GM12878 (cell line): ENCODE measurements around the gene SHROOM2. TPM values are rescaled to one million over a fixed set of nuclear protein-coding genes. Genes with fewer than 3 reads are reported as not detected.

ENCODE experiments used
- ATAC-seq: fragments of 200-7000 bp; cut with Tn5 transposase; 3 replicates; pipeline ENCODE4 v1.9.1; 2020; ENCODE audit warnings: mild to moderate bottlenecking, moderate library complexity
- BruUV-seq: library from RNA; stranded (reverse); fragments of 400-500 nt; replicated peaks from 2 replicates; lab custom pipeline; 2021; lab: Mats Ljungman, UMichigan
- CTCF ChIA-PET: fragments of 300-600 bp; sonication (Branson Sonifier 250); formaldehyde crosslinking; extraction: SDS; loops from one replicate; lab custom pipeline; 2021; ENCODE audit warnings: inconsistent platforms; lab: Yijun Ruan, JAX
- POLR2A ChIA-PET: fragments of 350-600 bp; formaldehyde crosslinking; extraction: SDS; loops from one replicate; lab custom pipeline; 2021; ENCODE audit warnings: inconsistent platforms; lab: Charles Lee
- RAD21 ChIA-PET: fragments of 300-600 bp; sonication (Branson Sonifier 250); formaldehyde crosslinking; loops from one replicate; lab custom pipeline; 2023; ENCODE audit warnings: antibody characterized with exemption; ENCODE audit not compliant: unreplicated experiment; lab: Charles Lee
- SMC1A ChIA-PET: fragments of 300-600 bp; sonication (Branson Sonifier 250); formaldehyde crosslinking; loops from one replicate; lab custom pipeline; 2023; ENCODE audit not compliant: unreplicated experiment, uncharacterized antibody; lab: Charles Lee
- DNase-seq: peaks from one replicate; pipeline ENCODE4 v3.0.0-alpha.2; 2011; ENCODE audit warnings: low read depth, low spot score
- FAIRE-seq: peaks from 3 replicates; lab custom pipeline; 2011; peaks lifted over from hg19 to GRCh38; lab: Jason Lieb, UNC
- H2AFZ ChIP-seq: 2 replicates; pipeline ENCODE4 v1.6.0; 2011; ENCODE audit warnings: low read depth, low read length, control low read depth; ENCODE audit not compliant: control insufficient read depth
- H3K27ac ChIP-seq: 2 replicates; pipeline ENCODE4 v1.5.1; 2011; ENCODE audit warnings: control low read depth; ENCODE audit not compliant: control insufficient read depth, insufficient read depth
- H3K27me3 ChIP-seq, 2 experiments: replicated peaks in 1 of 2; 2 replicates each; pipeline versions ENCODE4 v1.6.0 to v1.6.1; 2011; ENCODE audit warnings: low read length in 1 of 2; ENCODE audit not compliant: control insufficient read depth in 2 of 2, insufficient read depth in 2 of 2
- H3K36me3 ChIP-seq, 2 experiments: 2 replicates each; pipeline ENCODE4 v1.5.1; 2011; ENCODE audit warnings: low read length in 1 of 2; ENCODE audit not compliant: control insufficient read depth in 2 of 2, insufficient read depth in 2 of 2
- H3K4me1 ChIP-seq: 2 replicates; pipeline ENCODE4 v1.6.1; 2011; ENCODE audit warnings: mild to moderate bottlenecking, low read length, moderate library complexity, mixed read lengths; ENCODE audit not compliant: control insufficient read depth, insufficient read depth
- H3K4me2 ChIP-seq: 2 replicates; pipeline ENCODE4 v1.6.0; 2011; ENCODE audit warnings: control low read depth; ENCODE audit not compliant: control insufficient read depth, insufficient read depth
- H3K4me3 ChIP-seq: fragments of 200-600 bp; sonication (generic); 2 replicates; pipeline ENCODE4 v1.5.1; 2016
- H3K79me2 ChIP-seq: 2 replicates; pipeline ENCODE4 v1.6.0; 2011; ENCODE audit warnings: low read length; ENCODE audit not compliant: control insufficient read depth, insufficient read depth
- H3K9ac ChIP-seq: 2 replicates; pipeline ENCODE4 v1.8.0; 2011; ENCODE audit warnings: low read length, control low read depth, mixed read lengths; ENCODE audit not compliant: control insufficient read depth, insufficient read depth
- H3K9me3 ChIP-seq: replicated peaks from 3 replicates; pipeline ENCODE4 v1.5.1; 2011; ENCODE audit warnings: mild to moderate bottlenecking, low read length; ENCODE audit not compliant: control insufficient read depth, insufficient read depth
- H4K20me1 ChIP-seq: 2 replicates; pipeline ENCODE4 v1.6.0; 2011; ENCODE audit not compliant: control insufficient read depth, insufficient read depth
- ATF2 ChIP-seq: IDR thresholded peaks from 2 replicates; pipeline ENCODE4 v1.6.1; 2012; ENCODE audit warnings: low read length, inconsistent platforms
- ATF7 ChIP-seq: fragments of 450-650 bp; IDR thresholded peaks from 2 replicates; pipeline ENCODE4 v1.6.1; 2016; ENCODE audit warnings: low read depth, mild to moderate bottlenecking
- IKZF2 ChIP-seq, 2 experiments: fragments of 450-650 bp; IDR thresholded peaks; 2 replicates each; pipeline ENCODE4 v1.6.1; 2017; ENCODE audit warnings: mild to moderate bottlenecking in 2 of 2, moderate library complexity in 2 of 2
- IRF5 ChIP-seq: fragments of 450-650 bp; IDR thresholded peaks from 2 replicates; pipeline ENCODE4 v1.6.1; 2017; ENCODE audit warnings: borderline replicate concordance
- NR2C2 ChIP-seq: IDR thresholded peaks from 2 replicates; pipeline ENCODE4 v1.6.1; 2011; ENCODE audit warnings: borderline replicate concordance, low read depth; ENCODE audit not compliant: control insufficient read depth, insufficient read length
- PAX8 ChIP-seq: fragments of 450-650 bp; IDR thresholded peaks from 2 replicates; pipeline ENCODE4 v1.6.1; 2017; ENCODE audit warnings: mild to moderate bottlenecking, moderate library complexity
- POLR2A ChIP-seq: IDR thresholded peaks from 2 replicates; pipeline ENCODE4 v1.6.1; 2011; ENCODE audit warnings: low read depth, mild to moderate bottlenecking, low read length
- SREBF1 ChIP-seq: IDR thresholded peaks from 2 replicates; pipeline ENCODE4 v1.6.1; 2012; ENCODE audit warnings: mild to moderate bottlenecking, low read length
- ZBTB33 ChIP-seq: fragments of 450-650 bp; IDR thresholded peaks from 2 replicates; pipeline ENCODE4 v1.6.1; 2017; ENCODE audit warnings: mild to moderate bottlenecking
- WGBS: methylation state at CpG from one replicate; pipeline ENCODE4 v1.1.6; 2016; ENCODE audit warnings: low lambda C conversion rate; ENCODE audit not compliant: insufficient replicate concordance, insufficient coverage; ENCODE audit errors: missing lambda C conversion rate; 5-methylcytosine and 5-hydroxymethylcytosine counted together
- in situ Hi-C: fragments of 300-500 bp; cut with MboI; formaldehyde crosslinking; loops from 9 replicates; pipeline ENCODE4 v1.14.3; 2018; ENCODE audit warnings: mixed read lengths
- intact Hi-C: fragments of 100-400 bp; cut with micrococcal nuclease; formaldehyde crosslinking; loops from one replicate; pipeline ENCODE4 v1.14.2; 2022; ENCODE audit not compliant: unreplicated experiment
- polyA plus RNA-seq, 11 experiments: library from polyadenylated mRNA; depleted of rRNA in 4 of 11; unstranded in 6 of 11; stranded (reverse) in 5 of 11; fragments of >200 nt; fragmentation: Nextera tagmentation in 4 of 11; fragmentation: Illumina TruSeq in 1 of 11; extraction: Ambion mirVana in 4 of 11; extraction: Trizol in 1 of 11; gene quantifications; 1 replicate in 1 of 11; 2 replicates in 10 of 11; pipeline versions ENCODE4 v1.2.1 to v1.2.3, GENCODE V29; 2011 to 2016; ENCODE audit warnings: inconsistent platforms in 2 of 11, missing spikeins in 2 of 11, low read depth in 1 of 11
- total RNA-seq, 4 experiments: library from RNA; depleted of rRNA in 3 of 4; stranded (reverse); fragments of >200 nt in 3 of 4; fragmentation: Illumina TruSeq in 1 of 4; extraction: Trizol in 1 of 4; gene quantifications; 2 replicates each; pipeline versions ENCODE4 v1.2.1 to v1.2.3, GENCODE V29; 2013 to 2021
- TF ChIP-seq, protein P1 (sequence below): IDR thresholded peaks from 2 replicates; pipeline ENCODE4 v1.6.1; 2011; ENCODE audit warnings: low read depth, mild to moderate bottlenecking, low read length, moderate library complexity, borderline replicate concordance; ENCODE audit errors: extremely low read depth

The SHROOM2 gene
- total and polyA plus RNA-seq, 10 of the 15 experiments (the other 5 are each of a cell fraction or from before 2014, with no cell fraction given) = under 0.01 to 0.15 (median 0.09) TPM; not detected in 2

DNA sequence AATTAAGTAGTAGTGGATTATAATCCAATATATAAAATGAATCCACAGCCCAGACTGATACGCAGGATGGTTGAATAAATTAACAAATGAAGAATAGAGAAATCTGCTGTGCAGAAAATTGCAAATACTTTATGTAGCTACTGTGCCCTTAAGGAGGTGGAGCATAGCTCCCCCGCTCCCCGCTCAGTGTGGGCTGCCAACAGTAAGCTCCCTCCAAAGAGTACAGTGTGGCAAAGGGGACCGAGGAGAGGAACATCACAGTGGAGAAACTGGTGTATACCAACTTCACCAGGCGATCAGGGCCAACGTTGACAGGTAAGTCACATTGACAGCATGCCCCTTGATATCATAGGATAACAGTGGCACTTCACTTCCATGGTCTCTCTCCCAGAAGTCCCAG lies 123.0 kb downstream of the SHROOM2 start:
- no peak for TF ChIP-seq ATF2
- TF ChIP-seq IKZF2 (IDR thresholded peaks at IDR 0.05) = no peak
- no peak for TF ChIP-seq NR2C2
- no peak for TF ChIP-seq IRF5
- TF ChIP-seq, protein P1, sequence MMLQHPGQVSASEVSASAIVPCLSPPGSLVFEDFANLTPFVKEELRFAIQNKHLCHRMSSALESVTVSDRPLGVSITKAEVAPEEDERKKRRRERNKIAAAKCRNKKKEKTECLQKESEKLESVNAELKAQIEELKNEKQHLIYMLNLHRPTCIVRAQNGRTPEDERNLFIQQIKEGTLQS = no peak
- TF ChIP-seq POLR2A = no peak
- TF ChIP-seq PAX8 = no peak
- no peak for TF ChIP-seq ATF7
- no peak for TF ChIP-seq ZBTB33
- no peak for TF ChIP-seq SREBF1
- no peak overlapping the region for H3K4me3 ChIP-seq
- ChIA-PET CTCF (interaction anchor here (0.6 kb wide), 1 partner anchor 211 kb away, joined by 3 read pairs; no protein-coding TSS in a partner anchor), RAD21 (interaction anchor here (0.5 kb wide), 1 partner anchor 70 kb away, joined by 3 read pairs; no protein-coding TSS in a partner anchor), SMC1A (interaction anchor here (0.6 kb wide), 1 partner anchor 1921 kb away, joined by 3 read pairs; no protein-coding TSS in a partner anchor), POLR2A (no interaction called here)
- WGBS = 14% methylated on average over 6 of the region's 6 CpGs
- no peak overlapping the region for H3K4me2 ChIP-seq
- no TSS peak for BruUV-seq
- intact Hi-C loops = no loop called here
- in situ Hi-C loops = no loop called here
- H4K20me1 ChIP-seq = no peaks in the 10 kb centered on the region
- no peaks in the 10 kb centered on the region for H3K4me1 ChIP-seq
- H3K27me3 ChIP-seq = no peaks in the 10 kb centered on the region; a peak in 1 of 4 replicates
- no peaks in the 10 kb centered on the region for H3K9me3 ChIP-seq
- H3K79me2 ChIP-seq = no peaks in the 10 kb centered on the region
- no peak for FAIRE-seq
- no peaks in the 10 kb centered on the region for H3K36me3 ChIP-seq
- H3K27ac ChIP-seq = no peak overlapping the region
- no peak for DNase-seq
- H3K9ac ChIP-seq = no peak overlapping the region
- ATAC-seq = no peak
- H2AFZ ChIP-seq = no peak overlapping the region
